Activated naive CD4-positive, alpha-beta T cell (primary cell): ENCODE measurements around the gene ITK.
"Not testable (repeated sequence)": the region's sequence is repeated elsewhere in the genome, so short reads cannot be mapped to it uniquely, and the experiment has no call there.

Source experiments
- DNase-seq, 4 experiments: peaks; one replicate each; lab custom pipeline; 2025; lab: John Stamatoyannopoulos, UW

ITK gene

DNA sequence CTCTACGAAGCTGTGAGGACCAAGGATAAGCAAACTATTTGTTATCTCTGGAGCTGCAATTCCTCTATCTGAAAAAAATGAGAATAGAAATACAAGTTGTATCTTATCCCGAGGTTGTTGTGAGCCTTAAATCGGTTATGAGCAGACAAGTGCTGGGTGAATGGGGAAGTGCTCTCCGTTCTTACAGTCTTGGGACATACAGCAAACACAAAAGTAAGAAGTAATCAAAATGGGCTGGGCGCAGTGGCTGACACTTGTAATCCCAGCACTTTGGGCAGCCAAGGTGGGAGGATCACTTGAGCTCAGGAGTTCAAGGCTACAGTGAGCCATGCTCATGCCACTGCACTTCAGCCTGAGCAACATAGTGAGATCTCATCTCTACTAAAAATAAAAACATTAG is 31.7 kb downstream of the ITK start:
- DNase-seq, result no peak

DNA sequence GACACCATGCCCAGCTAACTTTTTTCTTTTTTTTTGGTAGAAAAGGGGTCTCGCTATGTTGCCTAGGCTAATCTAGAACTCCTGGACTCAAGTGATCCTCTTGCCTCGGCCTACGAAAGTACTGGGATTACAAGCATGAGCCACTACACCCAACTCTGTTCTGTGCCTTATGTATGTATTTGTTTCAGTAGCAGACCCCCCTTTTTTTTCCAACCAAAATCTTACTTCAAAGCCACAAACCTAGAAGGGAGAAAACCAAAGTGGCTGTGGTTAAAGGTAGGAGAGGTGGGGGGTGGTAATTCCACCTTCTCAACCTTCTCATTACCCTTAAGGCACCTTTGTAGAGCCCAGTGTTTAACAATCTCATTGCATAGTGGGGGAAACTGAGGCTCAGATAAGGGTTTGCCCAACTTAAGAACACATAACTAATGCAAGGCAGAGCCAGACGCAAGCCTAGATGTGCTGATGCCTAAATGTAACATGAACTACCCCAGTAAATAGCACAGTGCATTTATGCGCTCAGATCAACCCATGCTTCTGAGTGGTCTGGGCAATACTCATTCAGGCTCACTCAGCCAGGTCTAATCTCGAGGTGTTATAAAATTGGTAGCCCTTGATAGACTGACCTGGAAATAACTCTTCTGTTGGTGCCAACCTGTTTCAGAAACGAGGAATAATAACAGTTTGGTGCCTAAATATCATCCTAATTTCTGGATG is 33.0 kb downstream of the ITK start:
- DNase-seq, result no peak

DNA sequence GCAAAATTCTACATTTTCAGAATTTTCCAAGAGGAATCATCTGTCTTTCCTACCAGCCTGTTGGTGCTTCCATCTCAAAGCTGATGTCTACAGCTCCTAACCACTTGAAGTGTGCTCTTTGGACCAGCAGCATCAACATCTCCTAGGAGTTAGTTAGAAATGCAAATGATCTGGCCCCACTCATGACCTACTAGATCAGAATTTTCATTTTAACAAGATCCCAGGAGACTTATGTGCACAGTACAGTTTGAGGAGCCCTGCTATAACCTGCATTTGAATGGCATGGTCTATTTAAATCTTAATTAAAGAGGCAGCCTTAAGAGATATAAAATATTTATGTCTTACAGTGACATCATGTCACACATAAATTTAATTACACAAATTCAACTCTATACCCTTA is 33.8 kb downstream of the ITK start:
- DNase-seq, result no peak

DNA sequence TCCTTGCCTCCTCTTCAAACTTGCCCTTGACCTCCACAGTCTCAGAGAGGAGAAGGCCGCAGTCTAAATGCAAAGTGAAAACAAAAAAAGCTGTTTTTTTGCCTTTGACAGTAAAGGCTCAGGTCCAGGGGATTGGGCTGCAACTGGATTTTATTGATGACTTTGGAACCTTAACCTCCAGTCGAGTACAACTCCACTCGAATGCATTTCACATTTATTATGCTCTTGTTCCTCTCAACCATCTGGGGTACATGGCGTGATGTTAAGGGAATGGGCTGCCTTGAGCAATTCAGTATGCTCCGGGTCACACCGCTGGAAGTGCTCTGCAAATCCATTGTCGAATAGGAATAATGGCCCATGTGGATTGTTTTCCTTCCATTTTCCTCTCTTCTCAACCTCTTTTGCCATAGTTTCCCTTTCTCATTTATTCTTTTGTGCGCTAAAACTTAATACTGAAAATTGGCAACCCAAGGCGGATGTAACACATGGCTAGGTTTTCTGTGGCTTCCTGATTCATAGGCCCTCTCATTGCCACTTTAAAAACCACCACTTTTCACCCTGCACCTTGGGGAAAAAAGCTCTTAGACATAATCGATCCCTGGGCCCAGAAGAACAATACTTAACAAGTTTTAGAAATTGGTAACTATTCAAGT is 34.3 kb downstream of the ITK start:
- no peak for DNase-seq

DNA sequence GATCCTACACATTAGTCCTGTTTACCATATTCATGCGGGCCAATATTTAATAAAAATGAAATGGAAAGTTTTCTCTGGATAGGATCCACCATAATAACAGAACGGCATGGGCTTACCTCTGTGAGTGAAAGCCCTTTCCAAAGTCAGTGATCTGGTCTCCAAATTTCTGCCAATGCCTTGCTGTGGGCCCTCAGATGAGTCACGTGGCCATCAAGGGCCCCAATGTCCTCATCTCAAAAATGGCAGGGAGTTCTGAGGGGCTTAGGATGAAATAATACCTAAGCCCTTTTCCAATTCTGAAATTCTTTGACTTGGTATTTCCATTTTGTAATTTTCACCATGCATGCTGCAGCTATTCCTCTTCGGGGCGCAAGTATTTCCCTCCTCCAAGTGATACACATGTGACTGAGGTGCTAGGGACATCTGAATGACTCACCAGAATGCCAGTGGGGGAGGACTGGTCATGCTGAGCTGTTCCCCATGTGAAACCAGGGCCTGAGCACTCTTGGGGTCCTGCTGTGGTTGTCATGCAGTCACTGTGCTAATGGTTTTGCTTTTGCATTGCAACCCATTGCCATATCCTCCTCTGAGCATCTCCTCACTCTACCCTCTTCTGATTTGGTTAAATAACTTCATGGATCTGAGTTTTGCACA is 35.0 kb downstream of the ITK start:
- no peak for DNase-seq

DNA sequence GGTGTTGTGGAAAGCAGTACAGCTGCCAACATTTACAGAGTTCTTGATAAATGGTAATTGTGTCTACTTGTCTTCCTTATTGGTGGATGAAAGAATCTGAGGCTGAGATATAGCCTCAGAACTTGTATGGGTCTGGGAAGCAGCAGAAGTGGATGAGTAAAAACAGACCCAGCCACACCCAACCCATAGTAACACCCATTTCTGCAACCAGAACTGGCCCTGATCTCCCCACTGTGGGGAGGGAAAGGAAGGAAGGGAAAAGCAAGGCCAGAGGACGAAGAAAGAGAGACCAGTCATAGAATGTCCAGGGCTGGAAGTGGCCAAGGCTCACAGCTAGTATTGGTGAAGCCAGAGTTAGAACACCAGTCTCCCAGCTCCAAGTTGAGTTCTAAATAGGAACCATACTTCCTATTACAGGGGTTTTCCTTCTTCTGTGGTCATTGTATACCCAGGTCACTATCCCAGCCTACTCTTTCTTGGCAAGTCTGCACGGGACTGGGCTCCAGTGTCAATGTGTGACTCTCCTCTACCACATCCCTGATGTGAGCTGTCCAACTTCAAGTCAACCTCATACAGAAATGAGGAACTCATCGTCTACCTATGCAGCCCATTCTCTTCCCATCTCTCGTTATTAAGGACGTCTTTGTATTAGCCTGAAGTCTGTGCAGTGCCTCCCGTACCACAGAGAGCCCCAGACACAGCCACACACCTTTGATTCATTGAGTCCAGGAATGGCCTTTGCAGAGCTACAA is 35.9 kb downstream of the ITK start:
- DNase-seq, result no peak

DNA sequence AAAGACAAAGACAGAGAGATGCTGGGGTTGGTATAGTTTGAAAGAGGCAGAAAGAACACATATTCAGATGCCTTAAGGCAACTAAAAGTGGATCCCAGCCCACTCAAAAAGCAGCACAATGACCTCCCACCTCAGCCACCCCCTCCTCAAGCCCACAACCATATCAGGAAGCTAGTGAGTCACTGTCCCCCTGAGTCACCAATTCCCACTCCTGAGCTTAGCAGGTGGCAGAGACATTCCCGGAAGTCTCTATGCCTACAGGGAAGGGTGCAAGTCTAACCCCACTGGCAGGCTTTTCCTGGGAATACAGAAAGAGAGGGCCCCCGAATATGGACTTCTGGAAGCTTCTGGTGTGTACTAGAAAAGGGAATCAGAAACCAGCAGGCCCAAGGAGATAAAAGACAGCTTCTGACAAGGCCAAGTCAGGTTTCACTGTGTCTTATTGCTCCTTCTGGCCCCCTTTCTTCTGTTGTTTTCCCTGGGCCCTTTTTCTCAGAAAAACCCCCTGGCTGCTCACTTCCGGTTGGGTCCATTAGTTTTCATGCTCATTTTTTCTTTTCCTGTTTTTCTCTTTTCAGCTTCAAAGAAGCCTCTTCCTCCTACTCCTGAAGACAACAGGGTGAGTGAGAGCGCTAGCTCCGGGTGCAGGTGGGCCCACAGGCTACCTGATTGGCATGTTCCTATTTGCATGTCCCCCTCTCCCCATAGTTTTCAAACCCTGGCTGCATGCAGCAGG is 36.8 kb downstream of the ITK start:
- no peak for DNase-seq

DNA sequence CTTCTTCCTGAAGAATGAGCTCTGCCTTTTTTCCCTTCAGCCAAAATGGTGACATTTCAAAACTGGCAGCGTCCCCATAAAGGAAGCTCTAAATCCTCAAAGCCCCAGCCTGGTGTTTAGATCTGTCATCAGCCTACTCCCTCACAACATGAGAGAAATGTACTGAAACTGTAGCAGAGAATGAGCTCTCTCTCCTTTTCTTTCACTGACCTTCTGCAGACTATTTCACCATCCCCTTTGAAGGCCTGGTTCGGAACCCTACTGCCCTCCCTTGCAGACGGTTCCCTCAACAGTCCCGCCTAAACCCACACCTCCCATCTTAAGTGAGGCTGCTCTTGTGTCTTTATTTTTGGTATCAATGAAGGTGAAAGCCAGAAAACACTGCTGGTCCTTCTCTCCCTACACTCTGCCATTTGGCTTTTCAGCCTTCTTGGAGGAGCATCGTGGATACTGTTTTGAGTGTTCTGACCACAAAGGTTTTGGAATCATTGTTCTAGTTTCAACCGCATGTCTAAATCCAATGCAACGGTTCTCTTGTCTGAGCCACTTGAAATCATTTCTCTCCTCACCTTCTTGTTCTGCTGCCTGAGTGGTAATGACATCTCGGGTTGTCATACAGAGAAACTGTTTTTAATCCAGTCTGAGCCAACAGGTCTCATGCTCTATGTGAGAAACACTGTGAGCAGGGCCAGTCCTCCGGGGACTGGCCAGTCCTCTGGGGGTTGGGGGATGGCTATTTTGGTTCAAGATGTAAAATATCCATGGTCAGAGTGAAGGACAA is 39.0 kb downstream of the ITK start:
- DNase-seq, result no peak

DNA sequence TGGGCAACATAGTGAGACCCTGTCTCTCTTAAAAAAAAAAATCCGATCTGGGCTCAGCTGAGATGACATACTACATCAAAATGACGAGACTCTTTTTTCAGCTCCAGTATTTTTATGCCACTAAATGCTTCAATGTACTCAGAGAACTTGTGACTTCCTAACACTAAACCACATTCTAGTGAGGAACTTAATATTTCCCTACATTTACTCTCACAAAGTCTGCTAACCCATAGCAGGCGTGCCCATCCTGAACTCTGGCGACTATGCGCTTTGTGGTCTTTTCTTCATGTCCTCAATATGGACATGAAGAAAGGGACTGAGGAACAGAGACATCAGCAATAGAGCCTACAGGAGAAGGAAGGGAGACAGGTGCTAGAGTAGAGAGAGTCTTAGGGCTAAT is 41.3 kb downstream of the ITK start:
- no peak for DNase-seq

DNA sequence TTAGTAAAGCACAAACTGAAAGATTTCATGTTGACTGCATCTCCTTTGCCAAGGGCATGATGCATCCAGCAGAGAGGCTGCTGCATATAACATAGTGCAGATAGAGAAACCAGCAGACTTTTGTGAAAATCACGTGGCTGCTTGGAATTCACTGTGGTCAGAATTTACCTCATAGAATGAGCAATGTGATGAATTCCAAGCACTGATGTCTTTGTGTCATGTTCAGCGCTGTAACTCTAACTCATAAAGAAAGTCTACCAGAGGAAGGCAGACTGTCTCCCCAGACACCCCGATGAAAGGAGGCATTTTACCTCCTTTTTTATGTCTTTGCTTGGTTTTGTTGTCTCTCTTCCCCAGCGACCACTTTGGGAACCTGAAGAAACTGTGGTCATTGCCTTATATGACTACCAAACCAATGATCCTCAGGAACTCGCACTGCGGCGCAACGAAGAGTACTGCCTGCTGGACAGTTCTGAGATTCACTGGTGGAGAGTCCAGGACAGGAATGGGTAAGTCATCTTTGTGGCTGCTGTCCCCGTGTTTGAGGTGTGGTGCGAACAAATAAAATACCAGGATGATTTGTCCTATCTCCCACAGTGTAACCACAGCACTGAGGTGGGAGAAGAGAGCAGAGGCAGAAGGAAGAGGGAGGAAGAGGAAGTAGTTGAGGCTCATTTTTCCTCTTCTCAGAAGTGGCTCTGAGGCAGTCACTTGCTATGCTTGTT is 42.0 kb downstream of the ITK start:
- peak in 2 of 4 experiments; percentile 23 to 27 for DNase-seq

DNA sequence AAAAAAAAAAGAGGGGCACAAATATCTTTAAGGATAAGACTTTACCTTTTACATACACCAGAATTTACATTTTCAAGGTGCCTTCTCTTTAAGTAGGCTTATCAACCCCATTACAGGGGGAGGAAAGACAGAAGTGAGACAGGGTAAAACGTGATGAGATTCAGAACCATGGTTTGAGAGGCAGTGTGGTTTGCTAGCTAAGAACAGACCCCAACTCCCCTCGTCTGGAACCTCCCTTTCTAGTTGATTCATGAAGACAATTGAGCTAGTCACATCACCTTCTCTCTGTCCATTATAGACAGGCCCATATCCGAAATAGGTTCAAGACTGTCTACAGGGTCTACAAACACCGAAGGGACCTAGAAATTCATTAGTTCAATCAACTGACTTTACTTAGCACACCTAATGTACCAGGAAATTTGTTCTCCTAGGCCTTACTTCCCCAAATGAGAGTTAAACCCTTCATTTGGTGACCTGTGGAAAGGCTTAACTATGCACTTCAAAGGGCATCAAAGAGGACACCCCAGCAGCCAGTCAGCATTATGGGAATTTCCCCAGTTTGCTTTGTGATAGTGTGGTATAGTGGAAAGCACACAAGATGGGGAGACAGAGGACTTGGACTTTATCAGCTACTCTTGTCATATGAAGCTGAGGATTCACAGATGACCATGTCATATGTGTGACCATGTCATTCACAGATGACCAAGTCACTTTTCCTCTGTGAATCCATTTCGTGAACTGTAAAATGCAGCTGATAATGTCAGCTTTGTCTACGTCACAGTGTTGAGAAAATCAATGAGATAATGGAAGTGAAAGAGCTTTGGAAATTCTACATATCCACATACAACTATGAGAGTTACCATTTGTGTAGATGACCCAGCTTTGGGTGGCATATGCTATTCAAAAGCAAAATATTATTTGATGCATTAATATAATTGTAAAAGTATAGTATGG is 45.1 kb downstream of the ITK start:
- DNase-seq, result no peak

DNA sequence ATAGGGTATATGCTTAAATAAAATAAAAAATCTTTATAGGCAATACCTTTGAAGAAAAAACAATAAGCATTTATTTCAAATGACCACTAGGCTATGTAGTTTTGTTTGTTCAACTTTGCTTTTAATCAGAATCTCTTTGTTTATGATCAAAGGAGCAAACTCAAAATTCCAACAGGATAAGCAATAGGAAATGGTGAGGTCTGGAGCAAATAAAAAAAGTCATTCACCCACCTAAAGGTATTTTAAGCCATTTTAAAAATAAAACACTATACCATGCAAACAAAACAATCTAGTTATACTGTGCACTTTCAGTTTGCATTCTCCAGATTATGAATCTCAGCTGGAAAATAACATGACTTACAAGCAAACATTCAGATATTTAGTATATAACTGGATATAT is 50.0 kb downstream of the ITK start:
- no peak for DNase-seq

DNA sequence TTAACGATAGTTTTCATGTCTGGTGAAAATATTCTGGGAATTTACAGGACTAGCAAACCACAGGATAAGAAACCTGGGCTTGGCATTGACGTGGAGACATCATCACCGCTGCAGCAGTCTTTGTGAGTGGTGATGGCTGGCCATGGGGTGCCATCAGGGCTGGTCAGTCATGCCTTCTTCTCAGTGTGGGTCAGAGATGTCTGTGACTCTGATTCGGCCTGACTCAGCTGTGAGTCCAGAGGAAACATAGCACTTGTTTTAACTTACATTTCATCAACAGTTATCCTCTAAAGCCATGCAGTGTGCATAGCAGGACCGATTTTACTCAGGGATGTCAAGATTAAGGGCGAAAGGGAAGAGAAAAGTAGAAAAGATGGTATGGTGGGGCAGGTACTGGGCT is 52.1 kb downstream of the ITK start:
- DNase-seq, result no peak

DNA sequence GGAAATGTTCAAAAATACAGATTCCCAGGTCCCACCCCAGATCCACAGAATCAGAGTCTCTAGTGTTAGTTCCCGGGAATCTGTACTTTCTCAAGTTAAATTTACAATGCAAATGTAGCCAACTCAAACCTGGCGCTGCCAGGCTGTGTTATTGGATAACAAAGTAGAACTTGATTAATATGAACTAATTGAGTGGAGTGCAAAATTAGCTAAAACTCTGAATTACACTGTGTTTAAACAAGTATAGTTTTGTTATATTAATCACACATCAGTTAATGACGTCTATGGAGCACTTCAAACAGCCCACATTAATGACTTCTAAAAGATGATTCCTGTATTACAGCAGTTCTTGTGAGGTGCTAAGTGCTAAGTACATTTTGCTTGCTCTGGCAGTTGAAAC is 52.9 kb downstream of the ITK start:
- no peak for DNase-seq

DNA sequence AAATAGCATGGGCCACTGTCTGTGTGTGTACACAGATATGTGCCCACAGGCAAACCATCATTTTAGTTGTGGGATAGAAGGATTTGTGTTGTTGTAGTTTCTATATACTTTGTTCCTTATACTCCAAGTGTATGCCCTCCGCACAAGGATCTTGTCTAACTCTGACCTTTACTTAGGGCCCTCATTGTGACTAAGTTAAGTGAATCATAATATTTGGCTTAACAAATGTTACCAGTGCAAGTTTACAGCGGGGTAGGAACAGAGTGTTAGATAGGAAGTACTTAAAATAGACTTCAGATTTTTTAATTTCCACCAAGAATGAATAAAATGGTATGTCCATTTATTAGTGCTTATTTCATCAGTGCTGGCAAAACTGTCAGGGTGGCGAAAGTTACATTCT is 55.8 kb downstream of the ITK start:
- DNase-seq, result no peak

DNA sequence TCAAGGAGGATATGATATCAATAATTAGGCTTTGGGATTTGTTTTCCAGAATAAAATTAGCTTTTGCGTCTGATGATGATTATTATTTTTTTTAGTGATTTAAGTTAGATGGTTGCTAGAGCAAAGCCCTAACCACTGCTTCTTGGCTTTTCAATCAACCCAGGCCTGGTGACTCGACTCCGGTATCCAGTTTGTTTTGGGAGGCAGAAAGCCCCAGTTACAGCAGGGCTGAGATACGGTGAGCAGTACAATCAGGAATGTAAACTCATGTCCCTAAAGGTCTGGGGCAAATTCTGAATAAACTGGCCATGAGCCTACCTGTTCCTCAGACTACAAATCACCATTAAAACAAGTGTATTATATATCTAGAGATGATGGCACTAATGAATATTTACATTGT is 60.8 kb downstream of the ITK start:
- DNase-seq, result no peak

DNA sequence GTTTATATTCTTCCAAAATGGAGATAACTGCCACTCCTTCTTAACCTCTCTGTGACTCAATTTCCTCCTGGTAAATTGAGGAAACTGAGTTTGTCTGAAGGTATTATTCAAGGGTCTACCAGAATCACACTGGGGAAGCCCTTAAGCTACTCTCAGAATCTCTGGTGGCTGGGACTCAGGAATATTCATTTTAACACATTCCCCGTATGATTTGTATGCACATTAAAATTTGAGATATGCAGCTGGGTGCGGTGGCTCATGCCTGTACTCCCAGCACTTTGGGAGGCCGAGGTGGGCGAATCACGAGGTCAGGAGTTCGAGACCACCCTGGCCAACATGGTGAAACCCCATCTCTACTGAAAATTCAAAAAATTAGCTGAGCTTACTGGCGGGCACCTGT is 64.1 kb downstream of the ITK start:
- not testable (repeated sequence) for DNase-seq

DNA sequence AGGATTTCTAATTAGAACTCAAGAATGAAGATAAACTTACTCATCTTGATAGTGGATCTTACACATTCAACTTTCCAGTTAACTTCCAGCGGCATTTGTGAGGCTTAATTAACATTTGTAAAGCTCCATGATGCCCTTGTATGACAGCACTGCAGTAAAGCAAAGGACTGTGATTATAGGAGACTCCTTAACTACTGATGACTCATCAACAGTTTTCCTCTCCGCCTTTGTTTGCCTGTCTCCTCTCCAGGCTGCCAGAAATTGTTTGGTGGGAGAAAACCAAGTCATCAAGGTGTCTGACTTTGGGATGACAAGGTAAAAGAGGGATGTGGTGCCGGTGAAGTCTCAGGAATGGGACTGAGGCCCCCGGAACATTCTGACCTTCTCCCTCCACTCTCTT is 64.8 kb downstream of the ITK start:
- DNase-seq, result no peak

DNA sequence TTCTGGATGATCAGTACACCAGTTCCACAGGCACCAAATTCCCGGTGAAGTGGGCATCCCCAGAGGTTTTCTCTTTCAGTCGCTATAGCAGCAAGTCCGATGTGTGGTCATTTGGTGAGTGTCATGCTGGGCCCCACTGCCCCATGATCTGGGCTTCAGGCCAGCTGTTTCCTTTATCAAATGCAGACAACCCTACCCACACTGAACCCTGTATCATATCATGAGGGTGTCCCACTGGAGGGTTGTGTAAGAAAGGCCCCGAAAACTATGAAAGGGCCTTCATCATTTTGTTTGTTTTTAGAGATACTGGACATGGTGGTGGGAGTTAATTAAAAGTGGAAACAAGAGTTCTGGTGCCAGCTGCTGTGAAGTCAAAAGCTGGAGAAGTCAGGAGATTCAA is 65.2 kb downstream of the ITK start:
- DNase-seq, result no peak
